Ascending aorta (tissue), 2 donors: ENCODE data around the gene MSI2. TPM values are rescaled to one million over a fixed set of nuclear protein-coding genes. Genes with fewer than 3 reads are reported as not detected.

Source experiments
- DNase-seq, 2 donors: peaks; one replicate each; pipeline ENCODE4 v3.0.0-alpha.2; 2019; ENCODE audit warnings: low spot score in 2 of 2
- H3K27ac ChIP-seq, 2 donors: fragments of 200-600 bp; sonication (generic); one replicate each; pipeline ENCODE4 v1.5.1; 2016 to 2017; ENCODE audit warnings: mild to moderate bottlenecking in 1 of 2
- H3K27me3 ChIP-seq: fragments of 200-600 bp; sonication (generic); one replicate; pipeline ENCODE4 v1.5.1; 2017
- H3K36me3 ChIP-seq, 2 donors: fragments of 200-600 bp; sonication (generic); one replicate each; pipeline ENCODE4 v1.5.1; 2016
- H3K4me1 ChIP-seq, 2 donors: fragments of 200-600 bp; sonication (generic); one replicate each; pipeline ENCODE4 v1.5.1; 2016 to 2017; ENCODE audit warnings: mild to moderate bottlenecking in 1 of 2
- H3K4me3 ChIP-seq, 2 donors: fragments of 200-600 bp; sonication (generic); one replicate each; pipeline ENCODE4 v1.5.1; 2016 to 2017; ENCODE audit warnings: mild to moderate bottlenecking in 1 of 2
- H3K9me3 ChIP-seq, 2 donors: fragments of 200-600 bp; sonication (generic); one replicate each; pipeline ENCODE4 v1.5.1; 2016
- CTCF ChIP-seq, 3 experiments: fragments of 200-600 bp in 2 of 3; fragments of 450-650 bp in 1 of 3; sonication (generic) in 2 of 3; IDR thresholded peaks; one replicate each; pipeline ENCODE4 v1.5.1; 2016 to 2019; ENCODE audit warnings: antibody characterized with exemption in 3 of 3, mild to moderate bottlenecking in 1 of 3, moderate library complexity in 1 of 3
- intact Hi-C: fragments of 100-400 bp; cut with DNase I; formaldehyde crosslinking; loops from one replicate; pipeline ENCODE4 v1.15.1; 2023
- total RNA-seq: library from RNA; depleted of rRNA; stranded (reverse); fragments of >200 nt; gene quantifications from one replicate; pipeline ENCODE4 v1.1.0, GENCODE V29; 2016

MSI2 gene
- total RNA-seq, 1 donor from 2014 or later = 11.7 TPM

- no peaks in the 10 kb centered on the region for H3K27me3 ChIP-seq
- H3K4me3 ChIP-seq = no peak overlapping the region
- no peak for DNase-seq
- H3K36me3 ChIP-seq = no peaks in the 10 kb centered on the region
- no peaks in the 10 kb centered on the region for H3K9me3 ChIP-seq
- no peak overlapping the region for H3K27ac ChIP-seq
- intact Hi-C loops = no loop called here
- H3K4me1 ChIP-seq = peaks cover 0 to 5% of the 10 kb centered on the region in 2 donors
- TF ChIP-seq CTCF (IDR thresholded peaks at IDR 0.05) = no peak
Measured at GRCh38 chr17:57419940-57420550, 163.7 kb downstream of the MSI2 start.

- Histone ChIP-seq H3K27me3 (no peaks in the 10 kb centered on the region), H3K36me3 (no peaks in the 10 kb centered on the region), H3K4me3 (no peak overlapping the region), H3K4me1 (peaks cover 0 to 5% of the 10 kb centered on the region in 2 donors), H3K9me3 (no peaks in the 10 kb centered on the region), H3K27ac (no peak overlapping the region)
- DNase-seq = no peak
- intact Hi-C loops = no loop called here
- TF ChIP-seq CTCF (IDR thresholded peaks at IDR 0.05) = no peak
Measured at GRCh38 chr17:57420734-57421717, 164.7 kb downstream of the MSI2 start.

- no peaks in the 10 kb centered on the region for H3K36me3 ChIP-seq
- H3K27me3 ChIP-seq = no peaks in the 10 kb centered on the region
- H3K27ac ChIP-seq = no peak overlapping the region
- peak; percentile 38 to 78 for DNase-seq
- H3K9me3 ChIP-seq = no peaks in the 10 kb centered on the region
- no peak for TF ChIP-seq CTCF (IDR thresholded peaks at IDR 0.05)
- no peak overlapping the region for H3K4me3 ChIP-seq
- peaks cover 0 to 5% of the 10 kb centered on the region in 2 donors for H3K4me1 ChIP-seq
- intact Hi-C loops = no loop called here
Measured at GRCh38 chr17:57422574-57423164, 166.3 kb downstream of the MSI2 start.

- H3K4me1 ChIP-seq = peaks cover 0 to 5% of the 10 kb centered on the region in 2 donors
- no peaks in the 10 kb centered on the region for H3K36me3 ChIP-seq
Measured at GRCh38 chr17:57423541-57423940, 167.2 kb downstream of the MSI2 start.

GRCh38 chr17:57424273-57424672 is 167.9 kb downstream of the MSI2 start:
- no peak for DNase-seq
- Histone ChIP-seq H3K27ac (no peak overlapping the region), H3K4me3 (no peak overlapping the region), H3K9me3 (no peaks in the 10 kb centered on the region), H3K27me3 (no peaks in the 10 kb centered on the region), H3K36me3 (no peaks in the 10 kb centered on the region), H3K4me1 (peaks cover 0 to 5% of the 10 kb centered on the region in 2 donors)
- intact Hi-C loops = no loop called here
- no peak for TF ChIP-seq CTCF (IDR thresholded peaks at IDR 0.05)

More at GRCh38 chr17:57423541-57423940, 167.2 kb downstream of the MSI2 start:
- no peak for DNase-seq
- intact Hi-C loops = no loop called here
- Histone ChIP-seq H3K27ac (no peak overlapping the region), H3K27me3 (no peaks in the 10 kb centered on the region), H3K4me3 (no peak overlapping the region), H3K9me3 (no peaks in the 10 kb centered on the region)
- no peak for TF ChIP-seq CTCF (IDR thresholded peaks at IDR 0.05)
